ENCODE measurements around the gene RBP4. TPM values are rescaled to one million over a fixed set of nuclear protein-coding genes. Genes with fewer than 3 reads are reported as not detected.

The RBP4 gene
- total RNA-seq, 4 donors from 2014 or later: 1.7 TPM; not detected in 3

DNA sequence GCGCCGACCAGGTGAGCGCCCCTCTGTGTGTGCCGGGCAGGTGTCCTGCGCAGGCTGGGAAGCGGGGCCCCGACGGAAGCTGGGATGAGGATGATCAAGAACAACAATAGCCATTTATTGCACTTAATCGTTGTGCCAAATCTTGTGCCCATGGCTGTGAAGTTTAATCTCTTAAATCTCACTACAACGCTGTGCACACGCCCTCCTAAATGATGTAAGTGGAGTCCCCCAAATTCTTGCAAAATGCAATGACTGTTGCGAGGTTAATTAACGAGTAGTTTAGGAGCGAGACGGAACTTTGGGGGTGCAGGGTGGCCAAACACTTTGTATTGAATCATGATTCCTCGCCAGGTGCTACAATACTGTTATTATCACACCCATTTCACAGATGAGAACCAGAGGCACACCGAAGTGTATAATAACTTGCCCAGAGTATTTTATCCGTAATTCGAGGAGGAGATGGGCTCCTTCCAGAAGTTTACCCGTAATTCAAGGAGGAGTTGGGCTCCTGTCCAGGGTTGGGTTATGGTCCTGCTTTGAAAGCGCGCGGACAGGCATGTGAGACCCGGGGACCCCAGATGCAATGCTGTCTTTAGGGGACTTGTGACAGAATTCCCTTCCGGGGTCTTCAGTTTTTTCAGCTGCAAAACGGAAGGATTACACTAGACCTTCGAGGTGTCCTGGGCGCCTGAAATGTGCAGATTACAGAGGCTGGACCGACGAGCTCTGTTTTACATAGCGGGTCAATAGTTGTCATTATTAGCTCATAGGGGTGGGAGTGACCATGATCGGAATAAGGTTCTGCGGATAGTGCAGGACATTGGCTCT lies 33.5 kb downstream of the RBP4 start:
- no peak overlapping the region for H3K27ac ChIP-seq
- intact Hi-C loops (cut with DNase I): no loop called here
- no peaks in the 10 kb centered on the region for H3K9me3 ChIP-seq
- H3K4me3 ChIP-seq: peak overlapping the region in 3 of 4 donors; percentile 20 to 54 (median 35)
- TF ChIP-seq CTCF (IDR thresholded peaks at IDR 0.05) (no peak), POLR2A (IDR thresholded peaks at IDR 0.05) (no peak)
- no peaks in the 10 kb centered on the region for H3K36me3 ChIP-seq
- no peak for DNase-seq
- peaks cover 0 to 24% (median 10%) of the 10 kb centered on the region in 3 donors for H3K4me1 ChIP-seq
- H3K27me3 ChIP-seq: peaks cover 0 to 83% (median 13%) of the 10 kb centered on the region in 4 donors
- WGBS, 2 donors: 14 to 22% methylated on average over 21 to 23 of the region's 33 CpGs

GRCh38 chr10:93566435-93567276 lies 34.4 kb downstream of the RBP4 start, which contains the start of gene FFAR4:
FFAR4 (plus strand) TSS chr10:93566665; CDS start chr10:93566721, 56 bp downstream.
- peaks cover 0 to 84% (median 13%) of the 10 kb centered on the region in 4 donors for H3K27me3 ChIP-seq
- TF ChIP-seq POLR2A (IDR thresholded peaks at IDR 0.05) (no peak), CTCF (IDR thresholded peaks at IDR 0.05) (no peak)
- WGBS, 2 donors: 0% methylated on average over 1 of the region's 85 CpGs; no CpG with 5 or more reads in 1 of the 2 donors
- H3K27ac ChIP-seq: no peak within 1 kb of the TSS
- no peaks in the 10 kb centered on the region for H3K9me3 ChIP-seq
- intact Hi-C loops (cut with DNase I): no loop called here
- H3K36me3 ChIP-seq: no peaks in the 10 kb centered on the region
- H3K4me3 ChIP-seq: peak within 1 kb of the TSS in 3 of 4 donors; percentile 20 to 54 (median 35)
- no peak for DNase-seq
- H3K4me1 ChIP-seq: peaks cover 0 to 21% (median 10%) of the 10 kb centered on the region in 3 donors

GRCh38 chr10:93565446-93565845 lies 35.6 kb downstream of the RBP4 start:
- H3K36me3 ChIP-seq: no peaks in the 10 kb centered on the region
- H3K27ac ChIP-seq: no peak overlapping the region
- no peak for TF ChIP-seq POLR2A (IDR thresholded peaks at IDR 0.05)
- TF ChIP-seq CTCF (IDR thresholded peaks at IDR 0.05): no peak
- intact Hi-C loops (cut with DNase I): no loop called here
- DNase-seq: no peak
- H3K4me3 ChIP-seq: no peak overlapping the region
- peaks cover 0 to 21% (median 10%) of the 10 kb centered on the region in 3 donors for H3K4me1 ChIP-seq
- WGBS, 2 donors: 51 to 63% methylated on average over 3 of the region's 3 CpGs
- peaks cover 0 to 72% (median 13%) of the 10 kb centered on the region in 4 donors for H3K27me3 ChIP-seq
- no peaks in the 10 kb centered on the region for H3K9me3 ChIP-seq

DNA sequence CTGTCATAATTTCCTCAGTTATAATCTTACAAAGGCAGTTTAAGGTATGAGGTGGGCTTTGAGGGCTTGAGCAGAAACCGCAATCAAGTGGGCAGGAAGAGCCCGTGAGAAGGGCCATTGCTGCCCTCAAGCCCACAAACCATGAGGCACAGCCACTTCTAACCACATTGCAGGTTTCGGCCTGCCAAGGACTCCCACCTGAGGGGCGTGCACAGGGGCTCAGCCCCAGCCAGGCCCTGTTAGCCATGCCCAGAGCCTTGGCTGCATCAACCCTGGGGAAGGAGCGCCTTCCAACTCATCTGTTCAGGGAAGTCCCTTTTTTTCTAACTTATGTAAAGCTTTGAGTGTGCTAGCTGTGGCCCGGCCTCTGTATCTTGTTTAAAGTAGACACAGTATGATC lies 40.5 kb downstream of the RBP4 start:
- no peaks in the 10 kb centered on the region for H3K4me1 ChIP-seq
- peaks cover 0 to 23% (median 0%) of the 10 kb centered on the region in 4 donors for H3K27me3 ChIP-seq
- peaks cover 0 to 7% (median 0%) of the 10 kb centered on the region in 3 donors for H3K9me3 ChIP-seq
- TF ChIP-seq CTCF (IDR thresholded peaks at IDR 0.05) (no peak), POLR2A (IDR thresholded peaks at IDR 0.05) (no peak)
- 89 to 93% methylated on average over 4 to 6 of the region's 6 CpGs for WGBS, 2 donors
- no peak overlapping the region for H3K4me3 ChIP-seq
- no peak overlapping the region for H3K27ac ChIP-seq
- intact Hi-C loops (cut with DNase I): no loop called here
- H3K36me3 ChIP-seq: no peaks in the 10 kb centered on the region
- DNase-seq: no peak

Data from esophagus squamous epithelium (tissue), 5 donors.